SK-N-SH (cell line): ENCODE measurements around the gene HNRNPD. TPM values are rescaled to one million over a fixed set of nuclear protein-coding genes. Genes with fewer than 3 reads are reported as not detected.
"Not testable (repeated sequence)": the region's sequence is repeated elsewhere in the genome, so short reads cannot be mapped to it uniquely, and the experiment has no call there.

Experiments
- CTCF ChIA-PET: fragments of 300-600, 350-600 bp; formaldehyde crosslinking; extraction: SDS; loops from one replicate; lab custom pipeline; 2021; lab: Yijun Ruan, JAX
- POLR2A ChIA-PET: fragments of 350-600 bp; sonication (Branson Sonifier 250); formaldehyde crosslinking; extraction: SDS; loops from one replicate; lab custom pipeline; 2020; ENCODE audit warnings: antibody characterized with exemption, inconsistent platforms; lab: Yijun Ruan, JAX
- DNase-seq: peaks from one replicate; pipeline ENCODE4 v3.0.0; 2012
- H2AFZ ChIP-seq: fragments of 200-600 bp; sonication (generic); 2 replicates; pipeline ENCODE4 v1.8.1; 2016; ENCODE audit warnings: antibody characterized with exemption, mild to moderate bottlenecking, low read depth
- H3F3A ChIP-seq: fragments of 200-600 bp; sonication (generic); replicated peaks from 2 replicates; pipeline ENCODE3; 2016; ENCODE audit warnings: antibody characterized with exemption, mild to moderate bottlenecking; ENCODE audit not compliant: insufficient read depth
- H3K27ac ChIP-seq, 2 experiments: fragments of 200-500 bp in 1 of 2; fragments of 200-600 bp in 1 of 2; sonication (Bioruptor generic) in 1 of 2; sonication (generic), shearing (Covaris generic) in 1 of 2; 2 replicates each; pipeline versions ENCODE4 v1.5.1 to v1.6.1; 2014 to 2016; ENCODE audit warnings: low read depth in 2 of 2, inconsistent platforms in 1 of 2, low read length in 1 of 2, mild to moderate bottlenecking in 1 of 2, mixed read lengths in 1 of 2
- H3K27me3 ChIP-seq: fragments of 200-600 bp; sonication (generic), shearing (Covaris generic); 2 replicates; pipeline ENCODE4 v1.6.1; 2016; ENCODE audit warnings: mixed run types; ENCODE audit not compliant: insufficient read depth
- H3K36me3 ChIP-seq, 2 experiments: fragments of 200-500 bp in 1 of 2; fragments of 200-600 bp in 1 of 2; sonication (Bioruptor generic) in 1 of 2; sonication (generic) in 1 of 2; replicated peaks in 1 of 2; 2 replicates each; pipeline versions ENCODE3 to v1.5.1; 2014 to 2016; ENCODE audit warnings: low read length in 1 of 2, mild to moderate bottlenecking in 1 of 2; ENCODE audit not compliant: insufficient read depth in 2 of 2, control insufficient read depth in 1 of 2
- H3K4me1 ChIP-seq, 2 experiments: fragments of 200-500 bp in 1 of 2; fragments of 200-600 bp in 1 of 2; sonication (Bioruptor generic) in 1 of 2; sonication (generic), shearing (Covaris generic) in 1 of 2; 2 replicates each; pipeline versions ENCODE4 v1.5.1 to v1.6.1; 2014 to 2016; ENCODE audit warnings: low read depth in 1 of 2, low read length in 1 of 2, mixed run types in 1 of 2; ENCODE audit not compliant: insufficient read depth in 2 of 2, control insufficient read depth in 1 of 2
- H3K4me2 ChIP-seq: fragments of 200-600 bp; sonication (generic), shearing (Covaris generic); 2 replicates; pipeline ENCODE4 v1.6.1; 2017; ENCODE audit warnings: mixed run types
- H3K4me3 ChIP-seq, 2 experiments: fragments of 200-500 bp in 1 of 2; fragments of 200-600 bp in 1 of 2; sonication (Bioruptor generic) in 1 of 2; sonication (generic), shearing (Covaris generic) in 1 of 2; 2 replicates each; pipeline versions ENCODE4 v1.5.1 to v1.8.1; 2014 to 2016; ENCODE audit warnings: low read depth in 2 of 2, inconsistent platforms in 1 of 2, low read length in 1 of 2, mild to moderate bottlenecking in 1 of 2, mixed read lengths in 1 of 2, moderate library complexity in 1 of 2
- H3K79me2 ChIP-seq: fragments of 200-600 bp; sonication (generic); 2 replicates; pipeline ENCODE4 v1.8.1; 2017; ENCODE audit warnings: mild to moderate bottlenecking; ENCODE audit not compliant: insufficient read depth
- H3K9ac ChIP-seq: fragments of 200-600 bp; sonication (generic); 2 replicates; pipeline ENCODE4 v1.6.1; 2017; ENCODE audit warnings: mixed run types
- H3K9me2 ChIP-seq: fragments of 200-600 bp; sonication (generic); 2 replicates; pipeline ENCODE4 v1.6.1; 2017; ENCODE audit warnings: mixed run types
- H3K9me3 ChIP-seq: fragments of 200-600 bp; sonication (generic); 2 replicates; pipeline ENCODE4 v1.6.1; 2017; ENCODE audit warnings: mixed run types, mild to moderate bottlenecking, moderate library complexity
- H4K20me1 ChIP-seq: fragments of 200-600 bp; sonication (generic); 2 replicates; pipeline ENCODE4 v1.6.1; 2017; ENCODE audit warnings: mild to moderate bottlenecking, mixed run types; ENCODE audit not compliant: insufficient read depth
- EP300 ChIP-seq, 2 experiments: IDR thresholded peaks; 2 replicates each; pipeline versions ENCODE4 v1.4.0 to v1.6.1; 2012; ENCODE audit warnings: borderline replicate concordance in 1 of 2, low read depth in 1 of 2, low read length in 1 of 2
- EZH2phosphoT487 ChIP-seq: fragments of 200-600 bp; sonication (generic); IDR thresholded peaks from 2 replicates; pipeline ENCODE4 v1.6.1; 2017; ENCODE audit warnings: low read depth, mixed run types, mild to moderate bottlenecking, antibody characterized with exemption, moderate library complexity, borderline replicate concordance
- GABPA ChIP-seq: IDR thresholded peaks from 2 replicates; pipeline ENCODE4 v1.4.0; 2012; ENCODE audit warnings: low read depth, mild to moderate bottlenecking
- JUND ChIP-seq: IDR thresholded peaks from 2 replicates; pipeline ENCODE4 v1.4.0; 2012
- MEF2A ChIP-seq: IDR thresholded peaks from 2 replicates; pipeline ENCODE4 v1.4.0; 2012; ENCODE audit warnings: low read depth, borderline replicate concordance
- NRF1 ChIP-seq: IDR thresholded peaks from 2 replicates; pipeline ENCODE4 v1.6.1; 2012; ENCODE audit warnings: low read depth, mild to moderate bottlenecking, low read length
- RAD21 ChIP-seq: IDR thresholded peaks from 2 replicates; pipeline ENCODE4 v1.6.1; 2012; ENCODE audit warnings: mild to moderate bottlenecking, low read length
- RCOR1 ChIP-seq: fragments of 150-350 bp; IDR thresholded peaks from 2 replicates; pipeline ENCODE4 v1.6.1; 2017; ENCODE audit warnings: antibody characterized with exemption, low read length
- RFX5 ChIP-seq: IDR thresholded peaks from 2 replicates; pipeline ENCODE4 v1.6.1; 2012; ENCODE audit warnings: mild to moderate bottlenecking, improper control_type of control experiment, low read length
- SIN3A ChIP-seq: IDR thresholded peaks from 2 replicates; pipeline ENCODE4 v1.6.1; 2012; ENCODE audit warnings: low read depth, mild to moderate bottlenecking, low read length, moderate library complexity, borderline replicate concordance
- SMC3 ChIP-seq: IDR thresholded peaks from 2 replicates; pipeline ENCODE4 v1.6.1; 2012; ENCODE audit warnings: low read depth, low read length, improper control_type of control experiment
- TAF1 ChIP-seq: IDR thresholded peaks from 2 replicates; pipeline ENCODE4 v1.6.1; 2012; ENCODE audit warnings: low read depth, mild to moderate bottlenecking, low read length, moderate library complexity, borderline replicate concordance
- TCF12 ChIP-seq: IDR thresholded peaks from 2 replicates; pipeline ENCODE4 v1.4.0; 2012
- USF1 ChIP-seq: IDR thresholded peaks from 2 replicates; pipeline ENCODE4 v1.4.0; 2012; ENCODE audit warnings: low read depth, borderline replicate concordance
- WGBS: methylation state at CpG from one replicate; pipeline ENCODE4 v1.1.6; 2017; ENCODE audit warnings: low lambda C conversion rate; 5-methylcytosine and 5-hydroxymethylcytosine counted together
- polyA plus RNA-seq, 3 experiments: library from polyadenylated mRNA; depleted of rRNA; stranded (reverse); fragments of >200 nt; gene quantifications; 2 replicates each; pipeline ENCODE4 v1.2.3, GENCODE V29; 2012
- TF ChIP-seq, protein P1 (sequence below): IDR thresholded peaks from 2 replicates; pipeline ENCODE4 v1.6.1; 2012; ENCODE audit warnings: mild to moderate bottlenecking, low read depth, low read length, moderate library complexity
- TF ChIP-seq, protein P2 (sequence below): fragments of 150-350 bp; IDR thresholded peaks from 2 replicates; pipeline ENCODE4 v1.6.1; 2017; ENCODE audit warnings: antibody characterized with exemption, low read length, low read depth, borderline replicate concordance

HNRNPD gene
- polyA plus RNA-seq, 1 of the 3 experiments (the other 2 are of a cell fraction): 286 TPM

DNA sequence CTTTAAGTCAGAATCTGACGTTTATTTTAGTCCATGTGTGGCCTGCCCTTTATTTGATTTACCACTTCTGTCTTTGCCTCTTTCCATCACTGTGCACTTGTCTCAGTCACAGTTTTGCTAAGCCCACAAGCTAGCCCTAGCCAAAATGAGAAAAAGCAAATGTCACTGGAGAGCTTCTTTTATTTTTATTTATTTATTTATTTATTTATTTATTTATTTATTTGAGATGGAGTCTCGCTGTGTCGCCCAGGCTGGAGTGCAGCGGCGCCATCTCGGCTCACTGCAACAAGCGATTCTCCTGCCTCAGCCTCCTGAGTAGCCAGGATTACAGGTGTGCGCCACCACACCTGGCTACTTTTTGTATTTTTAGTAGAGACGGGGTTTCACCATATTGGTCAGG lies 16.3 kb upstream of the HNRNPD start:
- DNase-seq, H2AFZ ChIP-seq, H3K4me3 ChIP-seq, H3K27ac ChIP-seq, H3K79me2 ChIP-seq, H3K9me2 ChIP-seq, H3F3A ChIP-seq, H4K20me1 ChIP-seq, H3K9me3 ChIP-seq, H3K36me3 ChIP-seq, H3K4me1 ChIP-seq, H3K27me3 ChIP-seq, H3K4me2 ChIP-seq, H3K9ac ChIP-seq: not testable (repeated sequence)
- WGBS: 89% methylated on average over 9 of the region's 9 CpGs
- CTCF ChIA-PET: interaction anchor here (0.7 to 0.9 kb wide), 3 partner anchors 10 to 332 kb away, joined by 3 read pairs; no protein-coding TSS in a partner anchor
- POLR2A ChIA-PET: interaction anchor here (0.6 to 1.7 kb wide), 3 partner anchors 16 to 644 kb away, joined by 3 to 6 read pairs (median 3); partner anchors contain the start of genes HNRNPD and HNRNPDL

GRCh38 chr4:82388405-82388804 lies 14.6 kb upstream of the HNRNPD start:
- CTCF ChIA-PET: interaction anchor here (1.0 to 1.7 kb wide), 3 partner anchors 9 to 31 kb away, joined by 3 to 4 read pairs (median 4); no protein-coding TSS in a partner anchor
- POLR2A ChIA-PET: no interaction called here
- WGBS: 100% methylated on average over 1 of the region's 1 CpG

GRCh38 chr4:82386312-82386711 lies 12.5 kb upstream of the HNRNPD start:
- H3K4me3 ChIP-seq, H3K4me2 ChIP-seq, H3K27me3 ChIP-seq, H3K4me1 ChIP-seq, H3K79me2 ChIP-seq, H3K9me2 ChIP-seq, H3K36me3 ChIP-seq, CTCF ChIA-PET, DNase-seq, H3K9me3 ChIP-seq, H3K27ac ChIP-seq, H4K20me1 ChIP-seq, H3K9ac ChIP-seq, H2AFZ ChIP-seq, H3F3A ChIP-seq, POLR2A ChIA-PET: not testable (repeated sequence)
- 89% methylated on average over 8 of the region's 8 CpGs for WGBS

More at GRCh38 chr4:82388405-82388804, 14.6 kb upstream of the HNRNPD start:
- Histone ChIP-seq H3K27ac (no peak overlapping the region), H3F3A (no peaks in the 10 kb centered on the region), H3K79me2 (no peaks in the 10 kb centered on the region), H2AFZ (no peak overlapping the region), H3K9ac (no peak overlapping the region), H3K36me3 (no peaks in the 10 kb centered on the region), H3K4me3 (no peak overlapping the region), H3K27me3 (no peaks in the 10 kb centered on the region), H3K4me2 (no peak overlapping the region), H3K9me2 (no peaks in the 10 kb centered on the region), H4K20me1 (no peaks in the 10 kb centered on the region), H3K4me1 (peaks cover 0 to 3% of the 10 kb centered on the region in 2 experiments; a peak in 1 of 4 replicates), H3K9me3 (0 out of 2 replicates have a peak, but pooled peaks cover 4% of the 10 kb centered on the region)
- no peak for DNase-seq
- TF ChIP-seq MEF2A: no peak
- TF ChIP-seq, protein P1, sequence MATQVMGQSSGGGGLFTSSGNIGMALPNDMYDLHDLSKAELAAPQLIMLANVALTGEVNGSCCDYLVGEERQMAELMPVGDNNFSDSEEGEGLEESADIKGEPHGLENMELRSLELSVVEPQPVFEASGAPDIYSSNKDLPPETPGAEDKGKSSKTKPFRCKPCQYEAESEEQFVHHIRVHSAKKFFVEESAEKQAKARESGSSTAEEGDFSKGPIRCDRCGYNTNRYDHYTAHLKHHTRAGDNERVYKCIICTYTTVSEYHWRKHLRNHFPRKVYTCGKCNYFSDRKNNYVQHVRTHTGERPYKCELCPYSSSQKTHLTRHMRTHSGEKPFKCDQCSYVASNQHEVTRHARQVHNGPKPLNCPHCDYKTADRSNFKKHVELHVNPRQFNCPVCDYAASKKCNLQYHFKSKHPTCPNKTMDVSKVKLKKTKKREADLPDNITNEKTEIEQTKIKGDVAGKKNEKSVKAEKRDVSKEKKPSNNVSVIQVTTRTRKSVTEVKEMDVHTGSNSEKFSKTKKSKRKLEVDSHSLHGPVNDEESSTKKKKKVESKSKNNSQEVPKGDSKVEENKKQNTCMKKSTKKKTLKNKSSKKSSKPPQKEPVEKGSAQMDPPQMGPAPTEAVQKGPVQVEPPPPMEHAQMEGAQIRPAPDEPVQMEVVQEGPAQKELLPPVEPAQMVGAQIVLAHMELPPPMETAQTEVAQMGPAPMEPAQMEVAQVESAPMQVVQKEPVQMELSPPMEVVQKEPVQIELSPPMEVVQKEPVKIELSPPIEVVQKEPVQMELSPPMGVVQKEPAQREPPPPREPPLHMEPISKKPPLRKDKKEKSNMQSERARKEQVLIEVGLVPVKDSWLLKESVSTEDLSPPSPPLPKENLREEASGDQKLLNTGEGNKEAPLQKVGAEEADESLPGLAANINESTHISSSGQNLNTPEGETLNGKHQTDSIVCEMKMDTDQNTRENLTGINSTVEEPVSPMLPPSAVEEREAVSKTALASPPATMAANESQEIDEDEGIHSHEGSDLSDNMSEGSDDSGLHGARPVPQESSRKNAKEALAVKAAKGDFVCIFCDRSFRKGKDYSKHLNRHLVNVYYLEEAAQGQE: no peak
- TF ChIP-seq SMC3: no peak
- no peak for TF ChIP-seq RAD21
- TF ChIP-seq GABPA: no peak
- TF ChIP-seq SIN3A: no peak
- no peak for TF ChIP-seq JUND
- TF ChIP-seq USF1: no peak
- TF ChIP-seq RFX5: no peak
- TF ChIP-seq TAF1: no peak
- TF ChIP-seq TCF12: no peak
- no peak for TF ChIP-seq RCOR1
- TF ChIP-seq EP300 (IDR thresholded peaks at IDR 0.05; ENCODE audit: borderline replicate concordance in 1 of 2, low read depth in 1 of 2, low read length in 1 of 2): no peak
- no peak for TF ChIP-seq NRF1
- TF ChIP-seq EZH2phosphoT487: no peak
- TF ChIP-seq, protein P2, sequence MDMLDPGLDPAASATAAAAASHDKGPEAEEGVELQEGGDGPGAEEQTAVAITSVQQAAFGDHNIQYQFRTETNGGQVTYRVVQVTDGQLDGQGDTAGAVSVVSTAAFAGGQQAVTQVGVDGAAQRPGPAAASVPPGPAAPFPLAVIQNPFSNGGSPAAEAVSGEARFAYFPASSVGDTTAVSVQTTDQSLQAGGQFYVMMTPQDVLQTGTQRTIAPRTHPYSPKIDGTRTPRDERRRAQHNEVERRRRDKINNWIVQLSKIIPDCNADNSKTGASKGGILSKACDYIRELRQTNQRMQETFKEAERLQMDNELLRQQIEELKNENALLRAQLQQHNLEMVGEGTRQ: no peak
